GM12872 (cell line): ENCODE measurements around the gene LRP11.
A peak's percentile ranks its signal among the peaks of the same experiment; 100 is the strongest.

Source experiments
- CTCF ChIP-seq: IDR thresholded peaks from 3 replicates; pipeline ENCODE4 v1.5.1; 2011; ENCODE audit warnings: low read depth, mild to moderate bottlenecking, low read length, moderate library complexity; ENCODE audit not compliant: insufficient read depth

Gene LRP11

GRCh38 chr6:149840345-149841075 lies 23.6 kb downstream of the LRP11 start:
- TF ChIP-seq CTCF = peak; percentile 78

- TF ChIP-seq CTCF = peak; percentile 80
Measured at GRCh38 chr6:149834513-149835481, 29.4 kb downstream of the LRP11 start.

GRCh38 chr6:149833651-149834050 lies 30.5 kb downstream of the LRP11 start:
- no peak for TF ChIP-seq CTCF

- TF ChIP-seq CTCF = no peak
Measured at GRCh38 chr6:149831308-149831820, 32.8 kb downstream of the LRP11 start.

GRCh38 chr6:149830731-149831307 lies 33.3 kb downstream of the LRP11 start:
- no peak for TF ChIP-seq CTCF

GRCh38 chr6:149825292-149825691 lies 38.9 kb downstream of the LRP11 start:
- TF ChIP-seq CTCF = no peak

GRCh38 chr6:149823013-149823412 lies 41.1 kb downstream of the LRP11 start:
- 0 out of 3 replicates have a peak, but pooled peaks have one; percentile 18 for TF ChIP-seq CTCF
